Endothelial cell of umbilical vein (primary cell): Measurements from ENCODE around the gene PGP. TPM values are rescaled to one million over a fixed set of nuclear protein-coding genes. Genes with fewer than 3 reads are reported as not detected.
"Not testable (repeated sequence)": the region's sequence is repeated elsewhere in the genome, so short reads cannot be mapped to it uniquely, and the experiment has no call there.

ENCODE experiments used
- BruUV-seq: library from RNA; stranded (reverse); fragments of 400-500 nt; replicated peaks from 2 replicates; lab custom pipeline; 2021; lab: Mats Ljungman, UMichigan
- CTCF ChIA-PET: fragments of 300-600, 350-600 bp; sonication (Branson Sonifier 250); formaldehyde crosslinking; loops from one replicate; lab custom pipeline; 2021; ENCODE audit warnings: antibody characterized with exemption, inconsistent platforms; lab: Charles Lee
- POLR2A ChIA-PET: fragments of 300-600, 350-600 bp; sonication (Branson Sonifier 250); formaldehyde crosslinking; loops from one replicate; lab custom pipeline; 2021; ENCODE audit warnings: antibody characterized with exemption, inconsistent platforms; lab: Charles Lee
- DNase-seq: peaks from one replicate; pipeline ENCODE4 v3.0.0-alpha.2; 2011; ENCODE audit warnings: low read depth, low spot score
- FAIRE-seq: peaks from 2 replicates; lab custom pipeline; 2011; peaks lifted over from hg19 to GRCh38; lab: Jason Lieb, UNC
- H2AFZ ChIP-seq: 2 replicates; pipeline ENCODE4 v1.6.0; 2012; ENCODE audit warnings: low read depth, low read length, control low read depth, inconsistent platforms
- H3K27ac ChIP-seq: 2 replicates; pipeline ENCODE4 v1.5.1; 2011; ENCODE audit warnings: low read depth, mild to moderate bottlenecking, control low read depth, low read length, moderate library complexity; ENCODE audit not compliant: insufficient read depth
- H3K27me3 ChIP-seq, 2 experiments: 2 replicates each; pipeline versions ENCODE4 v1.6.0 to v1.6.1; 2011; ENCODE audit warnings: low read length in 2 of 2, mixed read lengths in 1 of 2; ENCODE audit not compliant: control insufficient read depth in 2 of 2, insufficient read depth in 2 of 2
- H3K36me3 ChIP-seq, 2 experiments: 2 replicates in 1 of 2; 3 replicates in 1 of 2; pipeline ENCODE4 v1.5.1; 2011; ENCODE audit warnings: low read length in 2 of 2, mild to moderate bottlenecking in 1 of 2, moderate library complexity in 1 of 2; ENCODE audit not compliant: control insufficient read depth in 2 of 2, insufficient read depth in 2 of 2; ENCODE audit errors: extremely low read depth in 1 of 2
- H3K4me1 ChIP-seq: 3 replicates; pipeline ENCODE4 v1.5.1; 2011; ENCODE audit warnings: mild to moderate bottlenecking, low read length; ENCODE audit not compliant: control insufficient read depth, insufficient read depth; ENCODE audit errors: extremely low read depth
- H3K4me2 ChIP-seq: 2 replicates; pipeline ENCODE4 v1.6.1; 2011; ENCODE audit warnings: low read length, control low read depth, mixed read lengths; ENCODE audit not compliant: insufficient read depth
- H3K4me3 ChIP-seq, 3 experiments: fragments of 200-600 bp in 1 of 3; sonication (generic), shearing (Covaris generic) in 1 of 3; replicated peaks in 1 of 3; 2 replicates each; pipeline ENCODE4 v1.5.1; 2011 to 2016; ENCODE audit warnings: control low read depth in 3 of 3, low read length in 3 of 3, mild to moderate bottlenecking in 2 of 3, inconsistent platforms in 1 of 3, low read depth in 1 of 3, moderate library complexity in 1 of 3; ENCODE audit not compliant: insufficient read depth in 1 of 3
- H3K79me2 ChIP-seq: 2 replicates; pipeline ENCODE4 v1.6.0; 2012; ENCODE audit warnings: low read length, inconsistent platforms; ENCODE audit not compliant: control insufficient read depth, insufficient read depth
- H3K9ac ChIP-seq: replicated peaks from 2 replicates; pipeline ENCODE3; 2011; ENCODE audit warnings: low read length, control low read depth; ENCODE audit not compliant: insufficient read depth; ENCODE audit errors: extremely low read depth
- H3K9me1 ChIP-seq: replicated peaks from 3 replicates; pipeline ENCODE4 v1.6.0; 2011; ENCODE audit warnings: mild to moderate bottlenecking, low read length; ENCODE audit not compliant: control insufficient read depth, insufficient read depth; ENCODE audit errors: extremely low read depth
- H3K9me3 ChIP-seq: replicated peaks from 2 replicates; pipeline ENCODE4 v1.5.1; 2012; ENCODE audit warnings: low read length, inconsistent platforms; ENCODE audit not compliant: control insufficient read depth, insufficient read depth
- H4K20me1 ChIP-seq: replicated peaks from 2 replicates; pipeline ENCODE3; 2011; ENCODE audit warnings: mild to moderate bottlenecking, low read length; ENCODE audit not compliant: control insufficient read depth, insufficient read depth; ENCODE audit errors: extremely low read depth
- EZH2 ChIP-seq: IDR thresholded peaks from 2 replicates; pipeline ENCODE4 v1.6.1; 2012; ENCODE audit warnings: borderline replicate concordance, low read depth, mild to moderate bottlenecking, moderate library complexity, low read length, inconsistent platforms; ENCODE audit not compliant: severe bottlenecking
- FOS ChIP-seq: IDR thresholded peaks from 2 replicates; pipeline ENCODE4 v1.6.1; 2011; ENCODE audit warnings: mild to moderate bottlenecking, low read length, moderate library complexity, borderline replicate concordance; ENCODE audit not compliant: insufficient read depth
- GATA2 ChIP-seq: IDR thresholded peaks from 2 replicates; pipeline ENCODE4 v1.7.0; 2011; ENCODE audit warnings: low read depth, mild to moderate bottlenecking, moderate library complexity, mixed read lengths, low read length; ENCODE audit not compliant: insufficient read length, insufficient read depth
- JUN ChIP-seq: IDR thresholded peaks from 2 replicates; pipeline ENCODE4 v1.6.1; 2011; ENCODE audit warnings: borderline replicate concordance, low read depth; ENCODE audit not compliant: insufficient read length, insufficient read depth
- MAX ChIP-seq: IDR thresholded peaks from 2 replicates; pipeline ENCODE4 v1.6.1; 2011; ENCODE audit not compliant: insufficient read depth, insufficient read length
- MYC ChIP-seq: IDR thresholded peaks from one replicate; pipeline ENCODE4 v1.6.1; 2011; ENCODE audit warnings: mild to moderate bottlenecking, low read depth, low read length
- POLR2A ChIP-seq: IDR thresholded peaks from 2 replicates; pipeline ENCODE4 v1.6.1; 2012; ENCODE audit warnings: low read depth, mild to moderate bottlenecking, control low read depth, low read length
- POLR2AphosphoS5 ChIP-seq: IDR thresholded peaks from 2 replicates; pipeline ENCODE4 v1.6.1; 2012; ENCODE audit warnings: low read depth, mild to moderate bottlenecking, control low read depth, low read length, moderate library complexity; ENCODE audit not compliant: insufficient read depth
- dilution Hi-C: fragments of 300-500 bp; cut with MboI; formaldehyde crosslinking; loops from one replicate; pipeline ENCODE4 v1.15.0; 2019; ENCODE audit warnings: low sequenced_read_pairs; ENCODE audit not compliant: extremely low pct_ligation_motif_present
- intact Hi-C: fragments of 100-400 bp; cut with micrococcal nuclease; formaldehyde crosslinking; loops from one replicate; pipeline ENCODE4 v1.10.0; 2022
- polyA plus RNA-seq, 4 experiments: library from polyadenylated mRNA; depleted of rRNA in 3 of 4; stranded (reverse) in 3 of 4; unstranded in 1 of 4; fragments of >200 nt; gene quantifications; 2 replicates each; pipeline versions ENCODE4 v1.2.1 to v1.2.3, GENCODE V29; 2011 to 2012; ENCODE audit warnings: missing spikeins in 1 of 4
- total RNA-seq: library from RNA; stranded (reverse); gene quantifications from 2 replicates; pipeline ENCODE4 v1.2.3, GENCODE V29; 2021
- TF ChIP-seq, protein P1 (sequence below), 2 donors: IDR thresholded peaks; 1 replicate in 1 of 2; 2 replicates in 1 of 2; pipeline ENCODE4 v1.5.1; 2011; ENCODE audit warnings: low read length in 2 of 2, mild to moderate bottlenecking in 2 of 2, moderate library complexity in 2 of 2, control low read depth in 1 of 2, inconsistent platforms in 1 of 2, low read depth in 1 of 2; ENCODE audit not compliant: insufficient read depth in 1 of 2; ENCODE audit errors: extremely low read depth in 1 of 2

PGP gene
- total and polyA plus RNA-seq, 2 donors (not counting 3 experiments of a cell fraction or from before 2014, with no cell fraction given), result 28.5 to 29.6 TPM

GRCh38 chr16:2204416-2205103 is 10.1 kb downstream of the PGP start:
- H3K4me2 ChIP-seq, result peak overlapping the region; percentile 64
- H3K9me3 ChIP-seq, result no peaks in the 10 kb centered on the region
- POLR2A ChIA-PET, result interaction anchor here (1.3 kb wide), 1 partner anchor 49 kb away, joined by 5 read pairs; the partner anchor contains the start of gene TRAF7
- peak overlapping the region; percentile 17 to 91 (median 73) for H3K4me3 ChIP-seq
- H3K79me2 ChIP-seq, result peaks cover 7% of the 10 kb centered on the region
- BruUV-seq, result TSS peak; percentile 37
- DNase-seq (no peak), FAIRE-seq (peak; percentile 8)
- H3K9me1 ChIP-seq, result no peaks in the 10 kb centered on the region
- peak overlapping the region; percentile 83 for H2AFZ ChIP-seq
- no peak for TF ChIP-seq POLR2AphosphoS5
- TF ChIP-seq JUN, result no peak
- TF ChIP-seq, protein P1, sequence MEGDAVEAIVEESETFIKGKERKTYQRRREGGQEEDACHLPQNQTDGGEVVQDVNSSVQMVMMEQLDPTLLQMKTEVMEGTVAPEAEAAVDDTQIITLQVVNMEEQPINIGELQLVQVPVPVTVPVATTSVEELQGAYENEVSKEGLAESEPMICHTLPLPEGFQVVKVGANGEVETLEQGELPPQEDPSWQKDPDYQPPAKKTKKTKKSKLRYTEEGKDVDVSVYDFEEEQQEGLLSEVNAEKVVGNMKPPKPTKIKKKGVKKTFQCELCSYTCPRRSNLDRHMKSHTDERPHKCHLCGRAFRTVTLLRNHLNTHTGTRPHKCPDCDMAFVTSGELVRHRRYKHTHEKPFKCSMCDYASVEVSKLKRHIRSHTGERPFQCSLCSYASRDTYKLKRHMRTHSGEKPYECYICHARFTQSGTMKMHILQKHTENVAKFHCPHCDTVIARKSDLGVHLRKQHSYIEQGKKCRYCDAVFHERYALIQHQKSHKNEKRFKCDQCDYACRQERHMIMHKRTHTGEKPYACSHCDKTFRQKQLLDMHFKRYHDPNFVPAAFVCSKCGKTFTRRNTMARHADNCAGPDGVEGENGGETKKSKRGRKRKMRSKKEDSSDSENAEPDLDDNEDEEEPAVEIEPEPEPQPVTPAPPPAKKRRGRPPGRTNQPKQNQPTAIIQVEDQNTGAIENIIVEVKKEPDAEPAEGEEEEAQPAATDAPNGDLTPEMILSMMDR (IDR thresholded peaks at IDR 0.05; ENCODE audit: extremely low read depth in 1 of 2, insufficient read depth in 1 of 2, low read depth in 1 of 2, low read length in 2 of 2), result no peak
- TF ChIP-seq GATA2, result no peak
- TF ChIP-seq POLR2A, result no peak
- no peak for TF ChIP-seq MYC
- TF ChIP-seq EZH2, result no peak
- TF ChIP-seq MAX, result no peak
- no peak for TF ChIP-seq FOS
- H3K27me3 ChIP-seq, result peaks cover 2 to 4% of the 10 kb centered on the region in 2 experiments
- H3K4me1 ChIP-seq, result peaks cover 10% of the 10 kb centered on the region
- peaks cover 0 to 18% of the 10 kb centered on the region in 2 experiments for H3K36me3 ChIP-seq
- dilution Hi-C loops (no loop called here), intact Hi-C loops (loop anchor here (1.0 kb wide), 3 partner anchors 11 to 49 kb away; partner anchors contain the start of genes E4F1 and TRAF7)
- no peaks in the 10 kb centered on the region for H4K20me1 ChIP-seq
- CTCF ChIA-PET, result interaction anchor here (0.9 kb wide), 1 partner anchor 10 kb away, joined by 5 read pairs; the partner anchor contains the start of gene PGP
- peak overlapping the region; percentile 21 for H3K27ac ChIP-seq
- H3K9ac ChIP-seq, result peak overlapping the region; percentile 88

- Histone ChIP-seq H3K27me3 (peaks cover 7 to 14% of the 10 kb centered on the region in 2 experiments), H3K36me3 (peaks cover 0 to 10% of the 10 kb centered on the region in 2 experiments)
- BruUV-seq, H4K20me1 ChIP-seq, H3K4me2 ChIP-seq, H3K27ac ChIP-seq, intact Hi-C loops, H3K4me1 ChIP-seq, FAIRE-seq, H3K9ac ChIP-seq, dilution Hi-C loops, H3K4me3 ChIP-seq, DNase-seq, H3K79me2 ChIP-seq, H3K9me1 ChIP-seq, H3K9me3 ChIP-seq, H2AFZ ChIP-seq: not testable (repeated sequence)
- ChIA-PET CTCF (interaction anchor here (0.7 to 1.3 kb wide), 2 partner anchors 8 to 50 kb away, joined by 3 to 4 read pairs; no protein-coding TSS in a partner anchor), POLR2A (interaction anchor here (1.3 kb wide), 1 partner anchor 48 kb away, joined by 9 read pairs; the partner anchor contains the start of gene TRAF7)
Measured at GRCh38 chr16:2203119-2203688, 11.4 kb downstream of the PGP start.
